ENCODE data around the gene NALF2. TPM values are rescaled to one million over a fixed set of nuclear protein-coding genes. Genes with fewer than 3 reads are reported as not detected.
A peak's percentile ranks its signal among the peaks of the same experiment; 100 is the strongest.

Gene NALF2
- polyA plus RNA-seq, 1 donor from 2014 or later: 5.4 TPM

DNA sequence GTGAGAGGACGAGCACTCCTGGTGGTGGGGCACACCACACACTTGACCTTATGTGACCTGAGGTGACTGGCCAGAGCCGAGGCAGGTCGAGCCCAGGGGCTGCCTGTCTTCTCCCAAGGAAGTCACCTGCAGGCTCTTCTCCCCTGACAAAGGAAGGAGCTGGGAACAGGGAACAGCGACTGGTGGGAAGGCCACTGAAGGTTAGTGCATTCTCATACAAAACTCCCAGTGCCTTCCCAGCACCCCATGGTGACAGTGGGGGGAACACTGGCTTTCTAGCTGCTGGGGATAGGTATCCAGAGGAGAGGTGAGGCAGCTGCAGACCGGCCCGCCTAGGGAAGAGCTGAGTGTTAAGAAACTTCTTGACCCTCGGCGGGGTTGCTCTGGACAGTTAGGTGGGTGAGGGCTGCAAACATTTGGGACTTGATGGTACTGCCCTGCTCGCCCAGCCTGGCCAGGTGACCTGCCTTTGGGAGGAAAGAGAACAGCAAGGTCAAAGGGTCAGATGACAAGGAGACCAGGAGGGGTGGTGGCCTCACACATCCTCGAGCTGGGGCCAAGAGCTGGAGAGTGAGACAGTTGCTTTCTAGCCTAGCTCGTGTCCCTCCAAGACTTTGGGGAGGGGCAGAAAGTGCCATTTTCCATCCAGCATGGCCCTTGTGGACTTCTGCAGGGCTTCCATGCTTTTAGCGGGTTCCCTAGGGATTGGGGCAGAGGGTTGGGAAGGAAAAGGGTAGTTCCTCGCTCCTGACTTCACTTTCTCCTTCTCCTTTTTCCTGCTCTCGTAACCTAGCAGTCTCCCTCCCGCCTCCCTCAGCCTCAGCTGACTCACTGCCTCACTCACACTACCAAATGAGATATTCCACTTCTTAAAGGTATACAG lies 2.7 kb downstream of the NALF2 start:
- no peak overlapping the region for H3K27ac ChIP-seq (ENCODE audit: low read length)
- peak overlapping the region; percentile 87 for H3K9ac ChIP-seq (ENCODE audit: low read length)
- H3F3A ChIP-seq (ENCODE audit: insufficient read depth, low read length, poor library complexity, severe bottlenecking): no peaks in the 10 kb centered on the region
- H3K4me2 ChIP-seq (ENCODE audit: low read length): peak overlapping the region; percentile 35
- TF ChIP-seq POLR2AphosphoS5 (IDR thresholded peaks at IDR 0.05) (no peak), SMC3 (conservative IDR thresholded peaks at IDR 0.05; ENCODE audit: poor library complexity) (no peak), MXI1 (conservative IDR thresholded peaks at IDR 0.05; ENCODE audit: poor library complexity, severe bottlenecking) (no peak), EZH2 (IDR thresholded peaks at IDR 0.05; ENCODE audit: borderline replicate concordance, insufficient read depth, low read length, poor library complexity, severe bottlenecking) (no peak), TAF1 (IDR thresholded peaks at IDR 0.05; ENCODE audit: low read depth) (no peak), RAD21 (conservative IDR thresholded peaks at IDR 0.05) (no peak), EP300 (conservative IDR thresholded peaks at IDR 0.05; ENCODE audit: poor library complexity, severe bottlenecking) (no peak)
- TF ChIP-seq, protein P1, sequence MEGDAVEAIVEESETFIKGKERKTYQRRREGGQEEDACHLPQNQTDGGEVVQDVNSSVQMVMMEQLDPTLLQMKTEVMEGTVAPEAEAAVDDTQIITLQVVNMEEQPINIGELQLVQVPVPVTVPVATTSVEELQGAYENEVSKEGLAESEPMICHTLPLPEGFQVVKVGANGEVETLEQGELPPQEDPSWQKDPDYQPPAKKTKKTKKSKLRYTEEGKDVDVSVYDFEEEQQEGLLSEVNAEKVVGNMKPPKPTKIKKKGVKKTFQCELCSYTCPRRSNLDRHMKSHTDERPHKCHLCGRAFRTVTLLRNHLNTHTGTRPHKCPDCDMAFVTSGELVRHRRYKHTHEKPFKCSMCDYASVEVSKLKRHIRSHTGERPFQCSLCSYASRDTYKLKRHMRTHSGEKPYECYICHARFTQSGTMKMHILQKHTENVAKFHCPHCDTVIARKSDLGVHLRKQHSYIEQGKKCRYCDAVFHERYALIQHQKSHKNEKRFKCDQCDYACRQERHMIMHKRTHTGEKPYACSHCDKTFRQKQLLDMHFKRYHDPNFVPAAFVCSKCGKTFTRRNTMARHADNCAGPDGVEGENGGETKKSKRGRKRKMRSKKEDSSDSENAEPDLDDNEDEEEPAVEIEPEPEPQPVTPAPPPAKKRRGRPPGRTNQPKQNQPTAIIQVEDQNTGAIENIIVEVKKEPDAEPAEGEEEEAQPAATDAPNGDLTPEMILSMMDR (IDR thresholded peaks at IDR 0.05; ENCODE audit: poor library complexity, severe bottlenecking): no peak
- TF ChIP-seq, protein P2, sequence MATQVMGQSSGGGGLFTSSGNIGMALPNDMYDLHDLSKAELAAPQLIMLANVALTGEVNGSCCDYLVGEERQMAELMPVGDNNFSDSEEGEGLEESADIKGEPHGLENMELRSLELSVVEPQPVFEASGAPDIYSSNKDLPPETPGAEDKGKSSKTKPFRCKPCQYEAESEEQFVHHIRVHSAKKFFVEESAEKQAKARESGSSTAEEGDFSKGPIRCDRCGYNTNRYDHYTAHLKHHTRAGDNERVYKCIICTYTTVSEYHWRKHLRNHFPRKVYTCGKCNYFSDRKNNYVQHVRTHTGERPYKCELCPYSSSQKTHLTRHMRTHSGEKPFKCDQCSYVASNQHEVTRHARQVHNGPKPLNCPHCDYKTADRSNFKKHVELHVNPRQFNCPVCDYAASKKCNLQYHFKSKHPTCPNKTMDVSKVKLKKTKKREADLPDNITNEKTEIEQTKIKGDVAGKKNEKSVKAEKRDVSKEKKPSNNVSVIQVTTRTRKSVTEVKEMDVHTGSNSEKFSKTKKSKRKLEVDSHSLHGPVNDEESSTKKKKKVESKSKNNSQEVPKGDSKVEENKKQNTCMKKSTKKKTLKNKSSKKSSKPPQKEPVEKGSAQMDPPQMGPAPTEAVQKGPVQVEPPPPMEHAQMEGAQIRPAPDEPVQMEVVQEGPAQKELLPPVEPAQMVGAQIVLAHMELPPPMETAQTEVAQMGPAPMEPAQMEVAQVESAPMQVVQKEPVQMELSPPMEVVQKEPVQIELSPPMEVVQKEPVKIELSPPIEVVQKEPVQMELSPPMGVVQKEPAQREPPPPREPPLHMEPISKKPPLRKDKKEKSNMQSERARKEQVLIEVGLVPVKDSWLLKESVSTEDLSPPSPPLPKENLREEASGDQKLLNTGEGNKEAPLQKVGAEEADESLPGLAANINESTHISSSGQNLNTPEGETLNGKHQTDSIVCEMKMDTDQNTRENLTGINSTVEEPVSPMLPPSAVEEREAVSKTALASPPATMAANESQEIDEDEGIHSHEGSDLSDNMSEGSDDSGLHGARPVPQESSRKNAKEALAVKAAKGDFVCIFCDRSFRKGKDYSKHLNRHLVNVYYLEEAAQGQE (IDR thresholded peaks at IDR 0.05; ENCODE audit: borderline replicate concordance): no peak
- H3K4me3 ChIP-seq (ENCODE audit: low read length): peak overlapping the region; percentile 71
- H3K27me3 ChIP-seq (ENCODE audit: insufficient read depth, low read depth, low read length): no peaks in the 10 kb centered on the region
- H3K36me3 ChIP-seq (ENCODE audit: insufficient read depth, low read length): no peaks in the 10 kb centered on the region
- H4K20me1 ChIP-seq (ENCODE audit: insufficient read depth): no peaks in the 10 kb centered on the region
- H3K9me2 ChIP-seq (ENCODE audit: insufficient read depth, low read length): no peaks in the 10 kb centered on the region
- no peak overlapping the region for H2AFZ ChIP-seq (ENCODE audit: low read depth, low read length)
- peaks cover 33% of the 10 kb centered on the region for H3K79me2 ChIP-seq (replicated peaks; ENCODE audit: insufficient read depth, low read length)
- no peaks in the 10 kb centered on the region for H3K9me3 ChIP-seq (ENCODE audit: low read length)

DNA sequence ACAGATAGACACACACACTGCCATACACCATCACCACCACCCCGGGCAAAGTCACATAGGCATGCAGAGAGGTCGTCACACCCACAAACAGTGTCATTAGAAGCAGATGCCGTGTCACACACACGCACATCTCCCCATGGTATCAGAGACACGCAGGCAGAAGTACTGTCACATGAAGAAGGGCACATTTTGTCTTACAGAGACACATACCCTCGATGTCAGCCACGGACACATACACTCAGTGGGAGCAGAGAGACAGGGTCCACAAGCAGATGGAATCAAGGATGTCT lies 3.3 kb downstream of the NALF2 start:
- Histone ChIP-seq H3K4me3 (ENCODE audit: low read length) (peak overlapping the region; percentile 71), H3K9me2 (ENCODE audit: insufficient read depth, low read length) (no peaks in the 10 kb centered on the region), H4K20me1 (ENCODE audit: insufficient read depth) (no peaks in the 10 kb centered on the region), H3K9ac (ENCODE audit: low read length) (peak overlapping the region; percentile 23), H3K27ac (ENCODE audit: low read length) (no peak overlapping the region), H3K27me3 (ENCODE audit: insufficient read depth, low read depth, low read length) (no peaks in the 10 kb centered on the region), H3K4me2 (ENCODE audit: low read length) (no peak overlapping the region), H3F3A (ENCODE audit: insufficient read depth, low read length, poor library complexity, severe bottlenecking) (no peaks in the 10 kb centered on the region), H2AFZ (ENCODE audit: low read depth, low read length) (no peak overlapping the region), H3K9me3 (ENCODE audit: low read length) (no peaks in the 10 kb centered on the region), H3K36me3 (ENCODE audit: insufficient read depth, low read length) (no peaks in the 10 kb centered on the region), H3K79me2 (replicated peaks; ENCODE audit: insufficient read depth, low read length) (peaks cover 33% of the 10 kb centered on the region)
- TF ChIP-seq SMC3 (conservative IDR thresholded peaks at IDR 0.05; ENCODE audit: poor library complexity) (no peak), EZH2 (IDR thresholded peaks at IDR 0.05; ENCODE audit: borderline replicate concordance, insufficient read depth, low read length, poor library complexity, severe bottlenecking) (no peak), RAD21 (conservative IDR thresholded peaks at IDR 0.05) (no peak), EP300 (conservative IDR thresholded peaks at IDR 0.05; ENCODE audit: poor library complexity, severe bottlenecking) (no peak), TAF1 (IDR thresholded peaks at IDR 0.05; ENCODE audit: low read depth) (no peak), POLR2AphosphoS5 (IDR thresholded peaks at IDR 0.05) (no peak), MXI1 (conservative IDR thresholded peaks at IDR 0.05; ENCODE audit: poor library complexity, severe bottlenecking) (no peak)
- TF ChIP-seq, protein P1 (IDR thresholded peaks at IDR 0.05; ENCODE audit: poor library complexity, severe bottlenecking): no peak
- TF ChIP-seq, protein P2 (IDR thresholded peaks at IDR 0.05; ENCODE audit: borderline replicate concordance): no peak
